GM21390 (cell line): ENCODE data around the gene KERA.

Experiments
- ATAC-seq: cut with Tn5 transposase; IDR thresholded peaks from one replicate; pipeline ENCODE4 v1.9.1; 2021; ENCODE audit not compliant: unreplicated experiment

KERA gene

DNA sequence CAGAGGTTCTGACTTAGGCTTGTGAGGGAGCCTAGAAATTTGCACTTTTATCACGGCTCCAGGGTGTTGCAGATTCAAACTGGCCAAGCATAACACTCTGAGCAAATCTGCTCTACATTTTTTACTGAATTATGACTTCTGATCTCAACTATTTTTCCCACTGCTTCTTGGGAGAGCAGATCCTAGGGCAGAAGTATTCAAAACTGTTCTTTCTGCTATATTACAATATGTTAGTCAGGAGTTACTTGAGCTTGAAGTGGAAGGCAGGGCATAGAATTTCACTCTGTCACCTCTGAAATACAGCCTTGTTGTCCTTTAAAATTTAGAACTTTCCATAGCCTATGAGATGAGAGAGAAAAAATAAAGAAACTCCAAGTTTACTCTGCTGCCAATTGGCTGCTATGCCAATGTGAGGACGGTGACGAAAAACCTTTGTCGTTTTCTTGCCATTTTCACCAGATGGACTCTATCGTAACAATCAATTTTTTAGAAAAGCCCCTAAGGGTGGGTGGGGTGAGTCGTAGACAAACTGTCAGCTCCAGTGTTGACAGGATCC lies 16.4 kb upstream of the KERA start:
- ATAC-seq: no peak

- no peak for ATAC-seq
Observed at GRCh38 chr12:91073426-91073825, 15.6 kb upstream of the KERA start.

DNA sequence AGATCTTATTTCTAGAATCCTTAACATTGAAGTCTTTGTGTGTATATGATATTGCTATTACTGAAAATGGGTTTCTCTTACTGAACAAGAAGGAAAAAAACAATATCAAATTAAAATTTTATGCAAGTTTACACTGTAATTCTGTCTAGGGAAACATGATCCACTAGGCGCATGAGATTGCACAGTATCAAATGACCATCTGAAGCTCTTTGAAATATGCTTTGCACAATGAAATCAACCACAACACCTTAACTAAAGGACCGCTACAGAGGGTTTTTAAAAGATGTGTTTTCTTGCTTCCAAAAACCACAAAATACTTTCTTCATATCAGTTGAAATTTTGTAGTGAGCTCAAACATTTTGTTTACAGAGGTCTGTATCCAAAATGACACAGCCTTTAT lies 15.1 kb upstream of the KERA start:
- ATAC-seq: no peak

DNA sequence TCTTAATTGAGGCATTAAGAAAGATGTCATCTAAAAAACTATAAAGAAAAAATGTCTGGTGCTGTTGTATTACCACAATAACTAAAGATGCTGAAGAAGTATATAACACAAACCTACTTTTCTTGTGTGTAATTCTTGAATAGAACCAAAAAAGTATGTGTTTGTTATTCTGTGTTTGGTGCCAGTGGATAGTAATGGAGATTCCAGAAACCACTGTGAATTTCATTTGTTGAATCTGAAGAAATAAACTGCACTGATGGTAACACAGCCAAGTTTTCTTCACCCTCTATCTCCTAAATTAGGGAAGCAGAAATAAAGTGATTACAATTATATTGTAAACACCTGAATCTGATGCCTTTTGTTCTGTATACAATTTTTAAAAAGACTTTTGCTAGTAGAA lies 13.1 kb upstream of the KERA start:
- no peak for ATAC-seq

- ATAC-seq: no peak
Observed at GRCh38 chr12:91065396-91065795, 7.6 kb upstream of the KERA start.

DNA sequence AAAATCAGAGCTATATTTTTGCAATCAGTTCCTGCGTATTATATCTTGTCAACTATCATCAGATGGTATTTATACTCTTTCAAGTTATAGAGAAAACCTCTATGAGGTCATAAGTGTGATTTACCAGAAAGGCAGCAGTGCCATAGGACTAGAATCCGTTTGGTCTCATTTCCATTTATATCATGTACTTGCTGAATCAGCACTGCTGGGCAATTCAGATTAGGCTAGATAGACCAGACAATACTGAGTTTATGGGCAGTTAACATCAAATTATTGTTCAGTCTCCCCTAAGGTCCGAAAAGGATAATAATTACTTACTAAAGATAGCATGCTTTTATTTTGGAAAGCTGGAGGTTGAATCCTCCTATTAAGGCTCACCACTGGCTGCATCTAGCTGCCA lies 6.8 kb upstream of the KERA start:
- ATAC-seq: no peak

DNA sequence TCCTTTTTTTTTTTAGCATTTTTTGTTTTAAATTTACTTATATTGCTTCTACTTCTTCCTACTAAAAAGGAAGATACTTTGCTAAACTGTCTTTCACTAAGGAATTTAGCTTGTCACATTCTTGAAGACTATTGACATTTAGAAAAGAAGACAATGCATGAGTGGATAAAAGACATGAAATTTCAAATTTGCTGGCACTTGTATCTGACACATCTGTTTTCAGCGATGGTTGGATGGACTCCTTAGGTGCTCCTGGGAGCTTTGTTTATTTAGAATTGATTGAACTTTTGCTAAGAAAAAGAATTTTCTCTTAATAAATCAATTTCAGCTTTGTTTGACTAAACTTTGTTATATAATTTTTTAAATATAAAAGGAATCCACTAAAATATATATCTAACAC lies 3.3 kb upstream of the KERA start:
- ATAC-seq: no peak

GRCh38 chr12:91059211-91059610 lies 1.4 kb upstream of the KERA start:
- ATAC-seq: no peak

GRCh38 chr12:91058786-91059185 lies 962 bp upstream of the KERA start:
- ATAC-seq: no peak

- no peak for ATAC-seq
Observed at GRCh38 chr12:91056488-91056887, 1.3 kb downstream of the KERA start.

DNA sequence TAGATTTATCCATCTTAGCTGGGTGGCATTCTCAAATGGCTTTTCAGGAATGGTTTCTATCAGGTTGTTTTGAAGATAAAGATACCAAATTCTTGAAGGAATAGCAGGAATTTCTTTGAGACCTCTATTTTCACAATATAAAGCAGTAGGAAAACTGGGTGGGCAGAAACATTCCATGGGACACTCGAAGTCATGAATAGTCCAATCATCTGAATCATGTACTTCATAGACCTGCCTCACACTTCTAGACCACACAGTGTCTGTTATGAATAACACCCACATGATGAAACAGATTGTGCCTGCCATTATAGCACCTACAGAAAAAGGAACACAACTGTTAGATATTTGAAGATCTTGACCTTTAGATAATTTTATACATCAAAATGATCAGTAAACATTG lies 1.8 kb downstream of the KERA start:
- no peak for ATAC-seq

- no peak for ATAC-seq
Observed at GRCh38 chr12:91053951-91054715, 3.7 kb downstream of the KERA start.

- no peak for ATAC-seq
Observed at GRCh38 chr12:91052026-91052425, 5.8 kb downstream of the KERA start.

- no peak for ATAC-seq
Observed at GRCh38 chr12:91044586-91044985, 13.2 kb downstream of the KERA start.

GRCh38 chr12:91043408-91043807 lies 14.4 kb downstream of the KERA start:
- no peak for ATAC-seq

- no peak for ATAC-seq
Observed at GRCh38 chr12:91040096-91040755, 17.6 kb downstream of the KERA start.

DNA sequence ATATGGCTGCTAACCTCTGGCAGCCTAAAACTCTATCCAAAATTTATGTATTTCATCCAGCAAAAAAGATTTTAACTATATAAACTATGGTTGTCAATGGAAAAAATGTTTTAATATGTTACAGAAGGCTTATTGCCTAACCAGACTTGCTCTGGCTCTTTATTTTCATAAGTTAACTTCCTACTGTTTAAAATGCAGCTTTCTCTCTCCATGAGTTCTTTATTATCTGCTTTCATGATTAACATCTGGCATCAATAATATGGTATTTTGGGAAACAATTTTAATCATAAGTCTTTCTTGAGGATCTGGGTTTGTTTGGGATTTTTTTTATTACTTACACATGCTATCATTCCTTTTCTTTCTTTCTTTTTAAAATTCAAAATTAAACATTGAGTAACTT lies 20.5 kb downstream of the KERA start:
- ATAC-seq: no peak

DNA sequence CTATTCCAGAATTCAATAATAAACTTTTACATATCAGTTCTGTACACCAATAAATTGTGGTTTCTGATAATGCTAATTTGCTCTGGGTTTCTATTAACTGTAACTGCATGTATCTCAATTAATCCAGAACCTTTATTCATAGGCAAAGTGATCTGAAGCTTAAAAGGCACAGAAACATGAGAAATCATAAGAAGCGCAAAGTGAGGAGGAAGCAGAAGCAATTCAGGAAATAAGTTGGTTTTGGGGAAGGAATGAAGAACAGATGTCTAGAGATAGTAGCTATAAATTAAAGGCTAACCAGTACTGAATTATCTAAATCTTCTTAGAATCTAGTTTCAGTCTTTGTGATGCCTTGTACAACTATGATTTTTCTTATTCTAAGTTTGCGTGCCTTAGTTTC lies 24.6 kb downstream of the KERA start:
- ATAC-seq: no peak

- no peak for ATAC-seq
Observed at GRCh38 chr12:91023326-91024004, 34.4 kb downstream of the KERA start.

GRCh38 chr12:91021076-91021475 lies 36.7 kb downstream of the KERA start:
- ATAC-seq: no peak

DNA sequence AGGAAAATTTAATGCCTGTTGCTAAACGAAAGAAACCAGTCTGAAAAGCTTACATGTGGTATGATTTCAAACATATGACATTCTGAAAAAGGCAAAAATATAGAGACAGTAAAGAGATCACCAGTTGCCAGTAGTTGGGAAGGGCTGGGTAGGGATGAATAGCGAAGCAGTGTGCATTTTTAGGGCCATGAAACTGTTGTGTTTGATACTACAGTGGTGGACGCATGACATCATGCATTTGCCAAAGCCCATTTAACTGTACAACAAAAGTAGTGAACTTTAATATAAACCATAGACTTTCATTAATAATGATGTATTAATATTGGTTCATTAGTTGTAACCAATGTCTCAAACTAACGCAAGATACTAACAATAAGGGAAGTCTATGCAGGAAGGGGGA lies 38.4 kb downstream of the KERA start:
- ATAC-seq: no peak
